B cell (primary cell): ENCODE results near the gene RCAN1. TPM values are rescaled to one million over a fixed set of nuclear protein-coding genes. Genes with fewer than 3 reads are reported as not detected.

ENCODE experiments used
- ATAC-seq: fragments of 200-7000 bp; cut with Tn5 transposase; one replicate; pipeline ENCODE4 v1.10.0; 2021; ENCODE audit warnings: low read depth, mild to moderate bottlenecking, moderate number of reproducible peaks, moderate library complexity
- CTCF ChIA-PET: fragments of 350-600 bp; sonication (Branson Sonifier 250); formaldehyde crosslinking; loops from one replicate; lab custom pipeline; 2021; ENCODE audit warnings: antibody characterized with exemption, inconsistent platforms; lab: Charles Lee
- POLR2A ChIA-PET: fragments of 350-600 bp; sonication (Branson Sonifier 250); formaldehyde crosslinking; loops from one replicate; lab custom pipeline; 2021; ENCODE audit warnings: antibody characterized with exemption; lab: Charles Lee
- DNase-seq: peaks from one replicate; pipeline ENCODE4 v3.0.0; 2013
- H2AFZ ChIP-seq: 2 replicates; pipeline ENCODE4 v1.6.1; 2012; ENCODE audit warnings: mild to moderate bottlenecking, low read depth, low read length; ENCODE audit not compliant: insufficient read depth, poor library complexity, severe bottlenecking
- H3K27ac ChIP-seq, 2 donors: 1 replicate in 1 of 2; 2 replicates in 1 of 2; pipeline ENCODE4 v1.5.1; 2012 to 2013; ENCODE audit warnings: low read length in 2 of 2, mild to moderate bottlenecking in 2 of 2, moderate library complexity in 1 of 2
- H3K27me3 ChIP-seq, 4 experiments: fragments of 200-600 bp in 1 of 4; sonication (generic) in 1 of 4; replicated peaks in 1 of 4; 1 replicate in 2 of 4; 2 replicates in 2 of 4; pipeline versions ENCODE4 v1.6.1 to v1.7.0; 2013 to 2016; ENCODE audit warnings: low read length in 3 of 4, mild to moderate bottlenecking in 2 of 4, mixed read lengths in 1 of 4, moderate library complexity in 1 of 4; ENCODE audit not compliant: insufficient read depth in 4 of 4, control insufficient read depth in 3 of 4; ENCODE audit errors: control extremely low read depth in 1 of 4
- H3K36me3 ChIP-seq, 2 experiments: replicated peaks in 1 of 2; 1 replicate in 1 of 2; 2 replicates in 1 of 2; pipeline versions ENCODE4 v1.6.1 to v1.7.1; 2013; ENCODE audit warnings: low read length in 1 of 2; ENCODE audit not compliant: insufficient read depth in 2 of 2, control insufficient read depth in 1 of 2; ENCODE audit errors: control extremely low read depth in 1 of 2, extremely low read depth in 1 of 2
- H3K4me1 ChIP-seq, 2 donors: fragments of 200-600 bp in 1 of 2; sonication (generic) in 1 of 2; 1 replicate in 1 of 2; 2 replicates in 1 of 2; pipeline versions ENCODE4 v1.5.1 to v1.6.1; 2013 to 2017; ENCODE audit warnings: low read length in 2 of 2; ENCODE audit not compliant: control insufficient read depth in 2 of 2, insufficient read depth in 2 of 2
- H3K4me2 ChIP-seq: replicated peaks from 2 replicates; pipeline ENCODE3; 2012; ENCODE audit warnings: mild to moderate bottlenecking, low read depth, low read length; ENCODE audit not compliant: poor library complexity, severe bottlenecking
- H3K4me3 ChIP-seq, 5 experiments: fragments of 200-600 bp in 1 of 5; sonication (generic) in 1 of 5; 1 replicate in 3 of 5; 2 replicates in 2 of 5; pipeline versions ENCODE4 v1.5.1 to v1.7.0; 2011 to 2016; ENCODE audit warnings: low read length in 4 of 5, mild to moderate bottlenecking in 4 of 5, low read depth in 2 of 5, control low read depth in 1 of 5, moderate library complexity in 1 of 5; ENCODE audit not compliant: insufficient read depth in 1 of 5; ENCODE audit errors: control extremely low read depth in 1 of 5, extremely low read depth in 1 of 5
- H3K79me2 ChIP-seq: fragments of 200-600 bp; sonication (generic); one replicate; pipeline ENCODE4 v1.6.0; 2016; ENCODE audit warnings: low read length; ENCODE audit not compliant: control insufficient read depth, insufficient read depth
- H3K9ac ChIP-seq: fragments of 200-600 bp; sonication (generic); 2 replicates; pipeline ENCODE4 v1.6.1; 2017; ENCODE audit warnings: mild to moderate bottlenecking, low read length, moderate library complexity
- H3K9me3 ChIP-seq, 3 donors: one replicate each; pipeline versions ENCODE4 v1.6.1 to v1.7.1; 2013; ENCODE audit warnings: low read length in 2 of 3; ENCODE audit not compliant: control insufficient read depth in 2 of 3, insufficient read depth in 1 of 3; ENCODE audit errors: control extremely low read depth in 1 of 3
- H4K20me1 ChIP-seq: 2 replicates; pipeline ENCODE4 v1.6.0; 2012; ENCODE audit warnings: mild to moderate bottlenecking, low read length; ENCODE audit not compliant: insufficient read depth, control insufficient read depth, poor library complexity, severe bottlenecking
- H3K27ac Mint-ChIP-seq: one replicate; pipeline ENCODE4 v1.8.0; 2021; ENCODE audit warnings: mixed read lengths
- H3K27me3 Mint-ChIP-seq: one replicate; pipeline ENCODE4 v1.8.0; 2021; ENCODE audit warnings: mixed read lengths
- H3K4me1 Mint-ChIP-seq: one replicate; pipeline ENCODE4 v1.8.0; 2021; ENCODE audit warnings: mixed read lengths
- H3K4me3 Mint-ChIP-seq: one replicate; pipeline ENCODE4 v1.8.0; 2021; ENCODE audit warnings: mixed read lengths
- H3K9me3 Mint-ChIP-seq: one replicate; pipeline ENCODE4 v1.8.0; 2022; ENCODE audit warnings: mixed read lengths; ENCODE audit not compliant: insufficient read depth
- CTCF ChIP-seq: fragments of 200-600 bp; IDR thresholded peaks from one replicate; pipeline ENCODE4 v1.8.0; 2022; ENCODE audit warnings: antibody characterized with exemption, mild to moderate bottlenecking
- EZH2 ChIP-seq: IDR thresholded peaks from 2 replicates; pipeline ENCODE4 v1.6.1; 2012; ENCODE audit warnings: borderline replicate concordance, low read depth, mild to moderate bottlenecking, moderate library complexity, low read length; ENCODE audit not compliant: insufficient read depth, poor library complexity, severe bottlenecking
- WGBS: methylation state at CpG from one replicate; pipeline ENCODE4 v1.1.5; 2013; ENCODE audit warnings: missing lambda C conversion rate; ENCODE audit not compliant: insufficient coverage; 5-methylcytosine and 5-hydroxymethylcytosine counted together
- intact Hi-C: fragments of 100-400 bp; cut with micrococcal nuclease; formaldehyde crosslinking; loops from one replicate; pipeline ENCODE4 v1.10.0; 2022
- polyA plus RNA-seq: library from polyadenylated mRNA; depleted of rRNA; stranded (reverse); fragments of >200 nt; gene quantifications from 2 replicates; pipeline ENCODE4 v1.2.3, GENCODE V29; 2012
- total RNA-seq, 2 donors: library from RNA; stranded (reverse); fragments of 120-200 nt in 1 of 2; gene quantifications; 1 replicate in 1 of 2; 2 replicates in 1 of 2; pipeline versions ENCODE4 v1.2.3 to v1.2.4, GENCODE V29; 2013 to 2022

The RCAN1 gene
- total and polyA plus RNA-seq, 2 donors (not counting 1 experiment from before 2014, with no cell fraction given), result 0.97 to 4.4 TPM

GRCh38 chr21:34593954-34594531 is 20.9 kb downstream of the RCAN1 start:
- ATAC-seq (no peak), DNase-seq (no peak)
- no peak for TF ChIP-seq EZH2
- TF ChIP-seq CTCF, result no peak
- H3K27me3 Mint-ChIP-seq, result peaks cover 3% of the 10 kb centered on the region
- Histone ChIP-seq H3K9ac (no peak overlapping the region), H2AFZ (no peak overlapping the region), H3K27ac (no peak overlapping the region), H3K27me3 (no peaks in the 10 kb centered on the region), H3K4me1 (no peaks in the 10 kb centered on the region), H3K79me2 (peaks cover 5% of the 10 kb centered on the region), H3K4me3 (no peak overlapping the region), H3K36me3 (no peaks in the 10 kb centered on the region), H3K9me3 (peaks cover 0 to 2% (median 0%) of the 10 kb centered on the region in 3 donors), H4K20me1 (no peaks in the 10 kb centered on the region), H3K4me2 (no peak overlapping the region)
- H3K4me3 Mint-ChIP-seq, result no peak overlapping the region
- no peaks in the 10 kb centered on the region for H3K4me1 Mint-ChIP-seq
- no peaks in the 10 kb centered on the region for H3K9me3 Mint-ChIP-seq
- CTCF ChIA-PET, result interaction anchor here (2.4 kb wide), 1 partner anchor 9 kb away, joined by 7 read pairs; no protein-coding TSS in a partner anchor
- intact Hi-C loops, result no loop called here
- POLR2A ChIA-PET, result no interaction called here
- 98% methylated on average over 6 of the region's 12 CpGs for WGBS
- no peak overlapping the region for H3K27ac Mint-ChIP-seq

DNA sequence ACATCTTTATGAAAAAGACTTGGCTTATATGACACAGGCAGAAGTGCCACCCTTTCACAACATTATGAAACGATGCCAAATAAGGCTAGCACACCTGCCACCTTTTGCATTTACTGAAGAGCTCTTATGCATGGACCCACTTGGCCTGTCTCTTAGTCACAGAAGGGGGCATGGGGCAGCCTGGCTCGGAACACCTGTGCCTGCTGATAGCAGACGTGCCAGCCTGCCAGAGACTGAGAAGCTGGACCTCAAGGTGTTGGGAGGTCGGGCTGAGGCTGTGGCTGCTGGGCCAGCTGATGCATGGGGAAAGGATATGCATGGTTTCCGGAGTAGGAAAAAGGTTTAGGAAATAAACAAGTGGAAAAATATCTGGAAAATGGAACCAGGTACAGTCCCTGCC is 21.5 kb downstream of the RCAN1 start:
- ATAC-seq (no peak), DNase-seq (no peak)
- H3K4me3 Mint-ChIP-seq, result no peak overlapping the region
- Histone ChIP-seq H3K9me3 (peaks cover 0 to 2% (median 0%) of the 10 kb centered on the region in 3 donors), H3K9ac (no peak overlapping the region), H3K4me2 (no peak overlapping the region), H3K4me3 (no peak overlapping the region), H3K36me3 (no peaks in the 10 kb centered on the region), H3K4me1 (no peaks in the 10 kb centered on the region), H2AFZ (no peak overlapping the region), H3K27me3 (no peaks in the 10 kb centered on the region), H3K27ac (no peak overlapping the region), H4K20me1 (no peaks in the 10 kb centered on the region), H3K79me2 (peaks cover 5% of the 10 kb centered on the region)
- intact Hi-C loops, result no loop called here
- peaks cover 1% of the 10 kb centered on the region for H3K9me3 Mint-ChIP-seq
- no peaks in the 10 kb centered on the region for H3K4me1 Mint-ChIP-seq
- ChIA-PET POLR2A (no interaction called here), CTCF (interaction anchor here (0.9 to 2.4 kb wide), 2 partner anchors 10 to 30 kb away, joined by 3 to 7 read pairs; no protein-coding TSS in a partner anchor)
- WGBS, result 90% methylated on average over 5 of the region's 5 CpGs
- H3K27ac Mint-ChIP-seq, result no peak overlapping the region
- peaks cover 3% of the 10 kb centered on the region for H3K27me3 Mint-ChIP-seq
- TF ChIP-seq EZH2 (no peak), CTCF (no peak)
